NCI-H2107 (cell line): ENCODE results near the gene GCKR.

Source experiments
- DNase-seq: peaks from one replicate; lab custom pipeline; 2025; lab: John Stamatoyannopoulos, UW

The GCKR gene

DNA sequence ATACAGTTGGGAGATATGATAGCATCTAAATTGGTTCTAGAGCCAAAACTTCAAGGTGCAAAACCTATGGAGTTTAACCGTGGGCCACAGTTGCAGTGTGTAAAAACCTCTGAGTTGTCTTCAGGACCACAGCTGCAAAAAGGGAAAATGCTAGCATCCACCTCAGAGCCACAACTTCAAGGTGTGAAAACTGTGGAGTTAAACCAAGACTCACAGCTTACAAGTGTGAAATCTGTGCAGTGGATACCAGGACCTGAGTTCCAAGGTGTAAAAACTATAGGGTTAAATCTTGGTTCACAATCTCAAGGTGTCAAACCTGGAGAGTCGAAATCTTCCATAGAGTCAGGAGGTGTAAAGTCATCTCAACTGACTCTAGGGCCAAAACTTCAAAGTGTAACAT lies 75.8 kb downstream of the GCKR start:
- no peak for DNase-seq

GRCh38 chr2:27572998-27573429 lies 76.4 kb downstream of the GCKR start:
- DNase-seq: no peak
